GM04504 (cell line): ENCODE data around the gene POLD3.
"Not testable (repeated sequence)": the region's sequence is repeated elsewhere in the genome, so short reads cannot be mapped to it uniquely, and the experiment has no call there.

Experiments
- DNase-seq: peaks from one replicate; pipeline ENCODE4 v3.0.0-alpha.2; 2012; ENCODE audit warnings: low read depth

POLD3 gene

DNA sequence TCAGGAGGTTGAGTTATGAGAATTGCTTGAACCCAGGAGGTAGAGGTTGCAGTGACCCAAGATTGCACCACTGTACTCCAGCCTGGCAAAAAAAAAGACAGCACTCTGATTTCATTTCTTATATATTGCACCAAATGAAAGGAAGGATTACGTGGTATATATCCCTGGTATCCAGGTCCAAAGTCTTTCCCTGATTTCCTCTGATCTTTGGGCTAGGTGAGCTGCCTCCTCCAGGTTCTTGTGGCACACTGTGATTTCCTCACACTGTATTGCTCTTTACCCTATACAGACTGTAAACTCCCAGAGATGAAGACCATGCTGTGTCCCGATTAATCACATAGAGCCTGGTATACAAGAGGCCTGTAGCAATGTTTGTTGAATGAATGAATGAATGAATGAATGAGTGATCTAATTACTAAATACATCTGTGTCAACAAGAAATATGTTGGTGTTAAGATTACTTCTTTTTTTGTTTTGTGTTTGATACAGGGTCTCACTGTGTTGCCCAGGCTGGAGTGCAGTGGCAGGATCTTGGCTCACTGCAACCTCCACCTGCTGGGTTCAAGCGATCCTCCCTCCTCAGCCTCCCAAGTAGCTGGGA, 9.3 kb upstream of the POLD3 start:
- DNase-seq = no peak

DNA sequence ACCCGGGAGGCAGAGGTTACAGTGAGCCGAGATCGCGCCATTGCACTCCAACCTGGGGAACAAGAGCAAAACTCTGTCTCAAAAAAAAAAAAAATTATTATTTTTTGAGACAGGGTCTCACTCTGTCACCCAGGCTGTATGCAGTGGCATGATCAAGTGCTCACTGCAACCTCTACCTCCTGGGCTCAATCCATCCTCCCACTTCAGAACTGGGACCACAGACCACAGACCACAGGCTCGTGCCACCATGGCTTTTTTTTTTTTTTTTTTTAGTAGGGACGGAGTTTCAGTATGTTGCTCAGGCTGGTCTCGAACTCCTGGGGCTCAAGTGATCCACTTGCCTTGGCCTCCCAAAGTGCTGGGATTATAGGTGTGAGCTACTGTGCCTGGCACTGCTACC, 1.9 kb upstream of the POLD3 start:
- not testable (repeated sequence) for DNase-seq

DNA sequence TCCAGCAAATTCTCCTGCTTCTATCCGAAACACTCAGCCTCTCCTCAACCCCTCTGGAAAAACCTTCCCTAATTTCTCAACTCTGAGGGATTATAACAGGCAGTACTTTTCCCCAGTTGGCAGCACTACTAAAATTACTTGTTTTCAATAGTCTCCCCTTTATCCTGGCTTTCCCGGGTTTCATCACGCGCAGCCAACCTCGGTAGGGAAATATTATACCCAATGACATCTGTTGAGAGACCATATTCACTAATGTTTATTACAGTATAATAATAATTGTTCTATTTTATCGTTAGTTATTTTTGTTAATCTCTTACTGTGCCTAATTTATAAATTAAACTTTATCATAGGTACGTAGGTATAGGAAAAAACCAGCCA, 330 bp upstream of the POLD3 start:
- DNase-seq = no peak

DNA sequence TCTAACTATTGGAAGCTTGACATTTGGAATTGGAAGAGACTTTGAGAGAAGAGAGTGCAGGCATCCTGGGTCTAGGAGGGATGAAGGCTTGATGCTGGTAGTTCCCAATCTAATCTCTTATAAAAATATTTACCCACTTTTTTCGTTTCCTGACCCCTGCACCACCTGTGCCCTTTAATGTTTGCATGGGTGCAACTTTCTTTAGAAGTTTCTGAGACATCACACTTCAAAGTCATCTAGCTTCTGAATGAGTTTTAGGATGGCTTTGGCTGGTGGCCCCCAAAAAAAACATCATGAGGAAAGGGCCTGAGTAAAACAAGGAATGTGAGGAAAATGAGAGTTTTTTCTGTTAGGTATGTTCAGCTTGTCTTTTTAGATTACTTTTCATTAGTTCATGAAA, 1.1 kb downstream of the POLD3 start:
- no peak for DNase-seq

DNA sequence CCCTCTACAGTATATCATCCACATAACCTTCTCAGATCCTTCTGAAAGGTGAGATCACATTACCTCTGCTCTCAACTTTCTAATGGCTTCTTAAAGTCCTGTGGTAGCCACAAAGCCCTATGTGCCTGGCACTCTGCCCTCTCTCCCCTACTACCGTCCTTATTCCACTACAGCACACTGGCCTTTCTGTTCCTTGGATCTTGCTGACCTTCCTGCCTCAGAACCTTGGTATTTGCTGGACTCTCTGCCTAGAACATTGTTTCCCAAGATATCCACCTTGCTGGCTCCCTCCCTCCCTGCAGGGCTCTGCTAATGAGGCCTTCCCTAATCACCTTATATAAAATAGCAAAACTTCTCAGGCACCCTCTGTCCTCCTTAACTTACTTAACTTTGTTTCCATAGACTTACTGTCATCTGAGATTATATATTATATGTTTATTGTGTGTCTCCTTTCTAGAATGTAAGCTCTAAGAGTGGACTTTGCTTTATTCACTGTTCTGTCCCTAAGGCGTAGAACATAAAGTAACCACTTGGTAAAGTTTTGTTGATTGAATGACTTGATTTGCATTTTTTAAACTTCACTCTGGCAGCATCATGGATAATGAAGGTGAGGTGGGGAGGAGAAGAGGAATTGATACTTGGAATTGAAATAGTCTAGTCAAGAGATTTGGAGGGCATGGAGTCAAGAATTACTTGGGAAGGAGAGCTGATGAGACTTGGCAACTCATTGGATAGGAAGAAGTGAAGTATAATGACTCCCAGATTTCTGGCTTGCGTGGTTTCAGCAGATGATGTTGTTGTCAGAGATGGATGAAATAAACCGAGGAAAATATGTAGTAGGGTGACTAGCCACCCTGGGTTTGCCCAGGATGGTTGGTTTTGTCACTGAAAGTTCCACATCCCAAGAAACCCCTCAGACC, 10.5 kb downstream of the POLD3 start:
- DNase-seq = no peak

DNA sequence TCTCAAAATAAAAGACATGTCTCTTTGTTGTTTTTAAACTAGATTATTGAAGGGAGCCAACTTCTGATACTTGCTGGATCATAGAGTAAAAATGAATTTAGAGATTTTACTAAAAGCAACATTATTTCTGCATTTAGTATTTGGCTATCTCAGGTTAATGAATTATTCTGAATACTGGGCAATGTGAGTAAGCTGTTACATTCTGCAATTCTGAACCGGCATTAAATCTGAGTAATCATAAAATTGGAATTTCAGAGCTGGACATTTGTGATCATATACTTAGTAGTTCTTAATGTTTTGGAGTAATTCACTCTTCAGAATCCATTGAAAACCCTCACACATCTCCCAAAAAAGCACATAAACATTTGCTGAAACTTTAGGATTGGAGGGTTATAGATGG, 11.5 kb downstream of the POLD3 start:
- DNase-seq = no peak

DNA sequence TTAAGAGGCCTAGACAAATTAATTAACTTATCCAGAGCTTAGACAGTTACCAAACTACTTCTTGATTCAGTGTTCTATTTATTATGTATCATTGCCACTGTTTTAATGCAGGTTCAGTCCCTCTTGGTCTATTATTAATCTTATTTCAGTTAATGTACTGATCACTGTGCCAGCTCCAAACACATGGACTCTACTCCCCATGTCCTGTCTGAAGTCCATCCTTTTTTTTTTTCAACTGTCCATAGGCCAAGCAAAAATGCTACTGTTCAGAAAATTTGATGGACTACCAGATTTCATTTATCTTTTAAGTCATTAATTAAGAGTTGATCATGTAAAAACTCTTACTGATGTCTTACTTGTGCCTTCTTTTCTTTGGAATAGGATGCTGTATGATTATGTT, 11.9 kb downstream of the POLD3 start:
- no peak for DNase-seq

DNA sequence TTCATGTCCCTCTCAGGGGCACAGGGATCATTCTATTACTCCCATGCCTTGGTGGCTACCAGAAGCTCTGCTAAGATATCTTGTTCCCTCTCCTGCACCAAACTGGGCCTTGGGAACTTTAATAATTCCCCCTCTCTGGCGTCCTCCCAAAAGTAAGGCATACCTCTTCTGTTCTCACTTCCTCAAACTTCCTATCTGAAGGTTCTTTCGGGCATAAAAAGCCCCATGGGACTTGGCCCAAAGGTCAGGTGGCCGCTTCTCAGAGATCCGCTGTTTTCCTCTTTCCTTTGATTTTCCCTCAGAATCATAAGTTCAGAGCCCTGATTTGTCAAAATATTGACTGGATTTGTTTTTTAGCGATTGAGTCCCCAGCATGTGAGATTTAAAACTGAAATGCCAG, 13.0 kb downstream of the POLD3 start:
- DNase-seq = no peak

DNA sequence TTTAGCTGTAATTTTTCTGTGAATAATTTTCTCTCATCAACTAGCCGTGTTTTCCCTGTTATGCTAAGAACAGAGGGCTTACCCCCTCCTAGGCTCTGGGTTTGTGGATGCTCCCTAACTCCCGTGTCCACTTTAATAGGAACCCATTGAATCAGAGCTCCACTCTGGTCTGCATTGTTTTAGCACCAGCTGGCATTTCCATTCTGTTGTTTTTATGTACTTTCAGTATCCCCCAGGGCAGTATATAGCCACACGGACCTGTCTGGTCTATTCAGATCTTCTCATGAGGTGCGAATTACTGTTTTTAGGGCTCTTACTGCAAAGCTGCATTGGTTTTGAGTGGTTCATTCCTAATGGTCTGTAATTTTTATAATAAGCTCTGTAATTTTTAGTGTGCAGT, 16.0 kb downstream of the POLD3 start:
- DNase-seq = no peak

DNA sequence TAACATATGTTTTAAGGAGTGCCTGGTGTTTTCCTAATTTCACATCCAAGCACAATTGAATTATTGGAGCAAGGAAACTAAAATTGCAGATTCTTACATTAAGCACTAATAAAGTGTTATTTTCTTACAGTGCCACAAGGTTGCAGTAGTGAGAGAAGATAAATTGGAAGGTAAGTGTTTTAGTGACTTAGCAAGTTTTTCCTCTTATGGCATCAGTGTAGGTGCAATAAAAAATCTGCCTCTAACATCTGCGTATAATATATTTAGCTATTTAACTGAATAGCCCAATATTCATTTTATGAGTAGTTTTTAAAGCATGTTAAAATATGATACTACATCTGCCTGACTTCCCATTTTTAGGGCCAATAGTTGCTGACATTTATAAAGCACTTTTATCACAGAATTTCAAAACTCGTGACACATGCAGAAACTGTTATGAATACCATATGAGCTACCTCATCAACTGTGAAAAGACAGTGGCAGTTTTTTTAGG, 19.0 kb downstream of the POLD3 start:
- peak; percentile 73 for DNase-seq

DNA sequence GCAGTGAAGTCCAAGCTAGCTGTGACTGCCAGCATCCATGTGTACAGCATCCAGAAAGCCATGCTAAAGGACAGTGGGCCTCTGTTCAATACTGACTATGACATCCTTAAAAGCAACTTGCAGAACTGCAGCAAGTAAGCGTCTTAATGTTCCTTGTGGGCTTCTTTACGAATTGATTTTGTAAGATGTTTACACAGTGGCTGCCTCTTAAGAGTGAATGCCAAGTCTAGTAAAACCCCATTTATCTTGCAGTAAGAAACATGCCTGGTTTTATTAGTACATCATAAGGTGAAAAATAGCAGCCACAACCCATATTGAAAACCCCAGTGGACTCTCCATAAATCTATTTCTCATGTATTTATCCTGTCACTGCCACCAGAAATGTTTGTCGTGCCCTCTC, 20.5 kb downstream of the POLD3 start:
- DNase-seq = no peak

DNA sequence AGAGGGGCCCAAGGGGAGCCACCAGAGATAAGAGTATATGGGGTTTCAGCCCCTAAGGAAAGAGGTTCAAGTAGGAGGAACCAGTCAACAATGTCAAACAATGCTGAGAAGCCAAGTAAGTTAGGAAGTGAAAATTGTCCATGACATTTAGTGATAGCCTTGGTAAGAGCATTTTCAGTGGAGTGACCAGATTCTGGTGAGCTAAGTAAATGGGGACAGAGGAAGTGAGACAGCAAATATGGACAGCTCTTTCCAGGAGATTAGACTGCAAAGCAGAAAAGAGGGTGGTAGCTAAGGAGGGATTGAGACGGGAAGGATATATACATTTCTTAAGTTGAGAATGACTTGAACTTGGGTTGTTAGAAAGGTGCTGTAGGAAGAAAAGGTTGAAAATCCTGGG, 22.9 kb downstream of the POLD3 start:
- no peak for DNase-seq

DNA sequence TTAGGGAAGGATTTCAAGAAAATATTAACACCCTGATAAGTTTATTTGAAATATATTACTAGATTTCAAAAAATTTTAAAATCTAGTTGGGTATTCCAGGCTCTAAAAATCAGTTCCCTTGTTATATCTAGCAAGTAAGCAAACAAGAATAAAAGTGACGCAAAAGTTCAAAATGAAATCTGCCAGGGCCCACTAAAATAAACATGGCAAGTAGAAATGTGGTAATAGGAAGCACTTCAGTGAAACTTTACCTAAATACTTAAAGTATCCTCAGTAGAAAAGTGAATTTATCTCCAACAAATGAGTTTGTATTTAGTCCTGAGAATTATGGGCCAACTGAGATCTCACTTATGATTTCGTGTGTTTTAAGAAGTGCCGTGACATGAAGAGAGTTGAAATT, 23.6 kb downstream of the POLD3 start:
- DNase-seq = no peak

DNA sequence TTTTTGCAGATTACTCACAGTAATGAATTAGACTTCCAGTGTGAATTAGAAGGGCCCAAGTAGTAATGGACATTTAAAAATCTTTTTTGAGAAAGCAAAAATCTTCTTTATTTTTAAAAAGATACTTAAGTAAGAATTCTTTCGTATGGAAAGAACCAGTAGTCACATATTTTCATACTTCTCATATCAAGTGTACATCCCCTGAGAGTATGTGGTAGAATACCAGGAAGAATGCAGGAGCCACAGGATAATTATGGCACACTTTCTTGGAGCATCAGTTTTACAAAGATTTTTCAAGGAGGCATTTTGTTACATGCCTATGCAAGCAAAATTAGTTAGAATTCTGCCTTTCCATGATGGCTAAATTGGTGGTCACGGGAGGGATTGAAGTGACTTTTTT, 28.1 kb downstream of the POLD3 start:
- DNase-seq = no peak

DNA sequence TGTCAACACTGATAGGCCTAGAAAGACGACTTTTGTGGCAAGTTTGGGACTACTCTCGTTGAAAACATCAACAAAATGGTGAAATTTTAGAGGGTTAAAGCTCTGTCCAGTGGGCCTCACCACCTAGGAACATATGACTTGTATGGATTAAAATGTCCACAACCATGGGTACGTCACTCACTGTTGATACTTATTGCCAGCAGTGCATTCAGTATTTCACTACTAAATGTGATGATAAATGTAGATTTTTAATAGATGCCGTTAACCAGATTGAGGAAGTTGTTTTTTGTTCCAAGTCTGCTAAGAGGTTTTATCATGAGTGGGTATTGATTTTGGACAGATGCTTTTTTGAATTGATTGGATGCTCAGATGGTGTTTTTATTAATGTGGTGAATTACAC, 33.7 kb downstream of the POLD3 start:
- no peak for DNase-seq

DNA sequence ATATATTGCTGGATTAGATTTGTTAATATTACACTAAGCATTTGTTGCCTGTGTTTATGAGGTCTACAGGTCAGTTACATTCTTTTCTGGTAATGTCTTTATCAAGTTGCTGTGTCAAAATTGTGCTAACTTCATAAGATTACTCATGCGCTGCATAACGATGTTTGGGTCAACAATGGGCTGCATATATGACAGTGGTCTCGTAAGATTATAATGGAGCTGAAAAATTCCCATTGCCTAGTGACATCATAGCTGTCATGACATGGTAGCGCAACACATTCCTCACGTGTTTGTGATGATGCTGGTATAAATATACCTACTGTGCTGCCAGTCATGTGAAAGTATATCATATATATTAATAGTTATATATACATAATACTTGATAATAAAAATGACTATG, 34.2 kb downstream of the POLD3 start:
- no peak for DNase-seq

DNA sequence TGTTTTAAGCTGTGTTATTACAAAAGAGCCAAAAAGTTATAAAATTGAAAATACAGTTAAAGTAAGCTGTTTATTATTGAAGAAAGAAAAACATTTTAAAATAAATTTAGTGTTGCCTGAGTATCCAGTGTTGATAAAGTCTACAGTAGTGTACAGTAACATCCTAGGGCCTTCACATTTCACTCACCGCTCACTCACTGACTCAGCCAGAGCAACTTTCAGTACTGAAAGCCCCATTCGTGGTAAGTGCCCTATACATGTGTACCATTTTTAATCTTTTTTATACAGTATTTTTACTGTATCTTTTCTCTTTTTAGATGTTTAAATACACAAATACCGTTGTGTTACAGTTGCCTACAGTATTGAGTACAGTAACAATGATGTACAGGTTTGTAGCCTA, 35.0 kb downstream of the POLD3 start:
- no peak for DNase-seq

DNA sequence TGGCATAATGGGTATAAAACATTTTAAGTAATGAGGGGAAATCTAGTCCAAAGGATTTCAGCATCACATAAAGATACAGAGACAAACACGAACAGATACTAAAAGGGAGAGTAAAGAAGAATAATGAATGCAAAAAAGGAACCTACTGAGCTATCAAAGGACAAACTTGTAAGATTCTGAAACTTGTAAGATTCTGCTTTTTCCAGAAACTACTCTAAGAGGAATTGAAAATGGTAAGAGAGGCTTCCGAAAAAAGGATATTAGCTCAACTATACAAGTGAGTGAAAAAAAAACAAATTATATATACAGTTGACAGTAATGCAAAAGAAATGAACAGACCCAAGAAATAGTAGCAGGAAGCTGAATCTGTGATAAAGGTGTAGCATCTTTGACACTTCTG, 37.7 kb downstream of the POLD3 start:
- no peak for DNase-seq

DNA sequence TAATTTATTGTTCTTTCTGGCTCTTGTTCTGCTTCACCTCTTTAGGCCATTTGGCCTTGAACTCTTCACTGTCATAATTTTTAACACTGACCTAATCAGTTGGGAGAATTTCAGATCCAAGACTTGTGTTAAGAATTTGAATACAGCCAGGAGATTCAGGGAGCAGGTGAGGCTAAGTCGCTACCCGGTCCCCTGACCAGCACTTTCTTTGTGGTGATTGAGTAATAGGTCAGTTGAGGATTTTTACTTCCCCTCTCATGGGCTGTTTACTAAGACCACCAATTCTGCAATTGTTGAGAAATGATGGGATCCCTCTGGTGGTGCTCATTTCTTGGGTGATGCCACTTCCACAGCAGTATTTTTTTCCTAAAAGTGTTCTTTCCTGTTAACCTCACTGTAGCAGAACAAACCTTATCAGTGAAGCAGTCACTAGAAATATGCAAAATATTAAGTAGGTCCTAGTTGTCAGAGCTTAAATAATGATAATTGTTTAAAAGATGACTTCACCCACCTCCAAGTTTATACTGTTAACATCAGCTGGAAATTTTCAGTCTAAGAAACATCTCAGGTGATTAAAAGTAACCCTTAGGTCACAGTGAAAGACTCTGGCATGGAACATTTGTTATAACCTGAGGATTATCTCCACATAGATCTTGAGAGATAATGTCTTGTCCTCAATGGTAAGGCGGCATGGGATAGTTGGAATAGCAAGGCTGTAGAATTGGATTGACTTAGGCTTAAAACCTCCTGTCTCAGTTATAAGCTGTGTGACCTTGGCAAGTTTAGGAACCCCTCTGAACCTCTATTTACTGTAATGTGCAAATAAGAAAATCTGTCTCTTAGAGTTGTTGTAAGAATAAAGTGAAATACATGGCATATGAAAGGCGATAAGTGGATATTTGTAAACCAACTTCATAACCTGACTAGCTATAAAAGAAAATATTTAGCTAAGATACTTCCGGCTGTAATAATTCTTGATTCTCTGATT, 41.3 kb downstream of the POLD3 start:
- DNase-seq = no peak

DNA sequence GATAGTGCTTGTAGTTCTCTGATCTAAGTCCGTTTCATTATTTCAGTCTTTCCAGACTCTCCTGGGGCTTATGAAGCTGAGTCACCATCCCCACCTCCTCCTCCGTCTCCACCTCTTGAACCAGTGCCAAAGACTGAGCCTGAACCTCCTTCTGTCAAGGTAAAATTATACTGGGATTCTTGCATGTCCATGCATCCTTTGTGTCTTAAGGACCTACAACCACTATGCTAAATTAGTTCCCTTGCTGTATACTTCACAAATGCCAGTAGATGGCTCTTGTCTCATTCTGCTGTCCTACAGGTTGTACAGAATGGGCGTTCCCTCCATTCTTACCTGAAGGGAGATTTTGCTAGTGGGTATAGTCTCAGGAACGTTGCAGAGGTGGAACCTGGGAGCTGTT, 42.2 kb downstream of the POLD3 start:
- DNase-seq = no peak

DNA sequence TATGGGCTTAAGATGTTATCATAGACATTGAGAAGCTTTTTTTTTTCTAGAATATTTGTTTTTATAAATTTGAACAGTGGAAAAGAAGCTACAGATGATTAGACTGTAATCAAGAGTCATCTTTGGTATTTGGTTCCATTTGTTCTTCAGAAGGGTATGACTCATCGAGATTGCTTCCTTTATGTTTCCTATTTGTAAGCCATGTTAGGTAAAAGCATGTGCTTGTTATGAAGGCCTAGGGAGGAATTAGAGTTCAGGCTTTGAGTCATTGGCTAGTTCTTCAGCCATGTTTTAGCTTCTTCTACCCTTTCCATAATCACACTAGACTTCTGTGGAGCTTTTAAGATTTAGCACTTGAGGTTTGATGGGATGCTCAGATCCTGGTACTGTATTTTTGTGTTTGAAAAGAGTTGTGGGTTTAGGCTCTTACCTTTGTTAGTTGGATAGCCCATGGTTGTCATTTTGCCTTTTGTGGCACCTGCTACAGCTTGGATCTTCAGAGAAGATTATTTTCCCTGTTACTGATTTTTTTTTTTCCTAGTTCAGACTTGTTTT, 44.3 kb downstream of the POLD3 start:
- peak; percentile 51 for DNase-seq

DNA sequence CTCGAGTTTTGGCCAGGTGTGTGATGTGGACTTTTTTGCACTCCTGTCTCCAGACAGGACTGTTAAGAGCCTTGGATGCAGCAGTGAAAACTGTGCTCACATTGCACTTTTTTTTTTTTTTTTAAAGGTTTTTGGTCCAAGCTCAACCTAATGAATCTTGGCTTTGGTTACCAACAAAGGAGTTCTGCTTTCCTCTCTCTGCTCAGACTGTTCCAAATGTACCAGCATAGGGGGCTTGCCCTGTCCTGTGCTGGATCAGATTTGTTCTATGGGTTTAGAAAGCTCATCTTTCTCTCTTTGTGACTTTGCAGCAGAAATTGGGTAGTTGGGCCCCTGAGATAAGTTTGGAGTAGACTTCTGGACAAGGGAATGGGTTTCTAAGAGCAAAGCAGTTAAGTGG, 45.3 kb downstream of the POLD3 start:
- DNase-seq = no peak
